H9 (cell line): ENCODE data around the gene WDR70. TPM values are rescaled to one million over a fixed set of nuclear protein-coding genes. Genes with fewer than 3 reads are reported as not detected.

ENCODE experiments used
- DNase-seq: peaks from one replicate; pipeline ENCODE4 v3.0.0-alpha.2; 2017
- H2AFZ ChIP-seq: one replicate; pipeline ENCODE4 v1.6.1; 2013; ENCODE audit warnings: mild to moderate bottlenecking, low read length, control low read depth, moderate library complexity
- H2AK5ac ChIP-seq: 2 replicates; pipeline ENCODE4 v1.6.1; 2013; ENCODE audit warnings: low read length, control low read depth, mixed read lengths; ENCODE audit not compliant: insufficient read length
- H2BK120ac ChIP-seq: one replicate; pipeline ENCODE4 v1.6.1; 2013; ENCODE audit warnings: low read depth, mild to moderate bottlenecking, low read length, control low read depth, inconsistent platforms; ENCODE audit not compliant: poor library complexity, severe bottlenecking
- H2BK12ac ChIP-seq: 2 replicates; pipeline ENCODE4 v1.6.1; 2013; ENCODE audit warnings: low read length, control low read depth, mixed read lengths, low read depth; ENCODE audit not compliant: insufficient read length
- H2BK15ac ChIP-seq: 2 replicates; pipeline ENCODE4 v1.6.1; 2013; ENCODE audit warnings: low read depth, low read length, control low read depth
- H2BK20ac ChIP-seq: one replicate; pipeline ENCODE4 v1.6.1; 2013; ENCODE audit warnings: low read depth, mild to moderate bottlenecking, low read length, control low read depth, inconsistent platforms; ENCODE audit not compliant: poor library complexity, severe bottlenecking
- H2BK5ac ChIP-seq: 2 replicates; pipeline ENCODE4 v1.6.1; 2013; ENCODE audit warnings: low read length, control low read depth, mixed read lengths; ENCODE audit not compliant: insufficient read length
- H3K14ac ChIP-seq: 2 replicates; pipeline ENCODE4 v1.6.1; 2013; ENCODE audit warnings: low read length, control low read depth; ENCODE audit not compliant: insufficient read depth
- H3K18ac ChIP-seq: 2 replicates; pipeline ENCODE4 v1.6.1; 2013; ENCODE audit warnings: low read depth, mild to moderate bottlenecking, mixed read lengths, low read length, control low read depth; ENCODE audit not compliant: insufficient read length
- H3K23ac ChIP-seq: 2 replicates; pipeline ENCODE4 v1.6.1; 2013; ENCODE audit warnings: low read length, control low read depth, mixed read lengths, low read depth; ENCODE audit not compliant: insufficient read length
- H3K23me2 ChIP-seq: 2 replicates; pipeline ENCODE4 v1.6.1; 2013; ENCODE audit warnings: low read depth, mild to moderate bottlenecking, mixed read lengths, low read length, control low read depth; ENCODE audit not compliant: insufficient read length, poor library complexity, severe bottlenecking
- H3K27ac ChIP-seq: 2 replicates; pipeline ENCODE4 v1.5.1; 2013; ENCODE audit warnings: low read length, control low read depth, mixed read lengths, low read depth; ENCODE audit not compliant: insufficient read length
- H3K27me3 ChIP-seq: 2 replicates; pipeline ENCODE4 v1.6.1; 2013; ENCODE audit warnings: low read length, control low read depth, inconsistent platforms; ENCODE audit not compliant: insufficient read depth
- H3K4ac ChIP-seq: 2 replicates; pipeline ENCODE4 v1.6.1; 2013; ENCODE audit warnings: low read depth, mild to moderate bottlenecking, control low read depth, inconsistent platforms, low read length, moderate library complexity
- H3K4me1 ChIP-seq: 2 replicates; pipeline ENCODE4 v1.6.1; 2013; ENCODE audit warnings: low read length, control low read depth, inconsistent platforms; ENCODE audit not compliant: insufficient read depth
- H3K4me2 ChIP-seq: 2 replicates; pipeline ENCODE4 v1.6.1; 2013; ENCODE audit warnings: low read length, control low read depth, mixed read lengths; ENCODE audit not compliant: insufficient read length, insufficient read depth
- H3K56ac ChIP-seq: 2 replicates; pipeline ENCODE4 v1.6.1; 2013; ENCODE audit warnings: low read depth, mild to moderate bottlenecking, mixed read lengths, low read length, control low read depth; ENCODE audit not compliant: insufficient read length
- H3K79me1 ChIP-seq: 2 replicates; pipeline ENCODE4 v1.6.1; 2013; ENCODE audit warnings: low read depth, mild to moderate bottlenecking, moderate library complexity, low read length, control low read depth, inconsistent platforms; ENCODE audit not compliant: insufficient read depth, poor library complexity, severe bottlenecking
- H3K79me2 ChIP-seq: 2 replicates; pipeline ENCODE4 v1.6.1; 2013; ENCODE audit warnings: low read length, control low read depth, inconsistent platforms; ENCODE audit not compliant: insufficient read depth
- H3K9ac ChIP-seq: 2 replicates; pipeline ENCODE4 v1.6.1; 2013; ENCODE audit warnings: low read length, control low read depth, mixed read lengths; ENCODE audit not compliant: insufficient read length; ENCODE audit errors: extremely low read depth
- H3K9me3 ChIP-seq: one replicate; pipeline ENCODE4 v1.6.1; 2013; ENCODE audit warnings: low read depth, low read length, inconsistent platforms; ENCODE audit not compliant: control insufficient read depth
- H3T11ph ChIP-seq: one replicate; pipeline ENCODE4 v1.6.1; 2013; ENCODE audit warnings: mild to moderate bottlenecking, low read length, control low read depth, inconsistent platforms
- H4K20me1 ChIP-seq: one replicate; pipeline ENCODE4 v1.6.1; 2013; ENCODE audit not compliant: control insufficient read depth, insufficient read length, insufficient read depth
- H4K5ac ChIP-seq: 2 replicates; pipeline ENCODE4 v1.6.1; 2013; ENCODE audit warnings: low read depth, mild to moderate bottlenecking, mixed read lengths, low read length, control low read depth; ENCODE audit not compliant: insufficient read length
- H4K8ac ChIP-seq: replicated peaks from 2 replicates; pipeline ENCODE4 v1.6.1; 2013; ENCODE audit warnings: low read length, control low read depth, mixed read lengths, low read depth; ENCODE audit not compliant: insufficient read length
- H4K91ac ChIP-seq: 2 replicates; pipeline ENCODE4 v1.6.1; 2013; ENCODE audit warnings: low read depth, mild to moderate bottlenecking, moderate library complexity, mixed read lengths, low read length, control low read depth; ENCODE audit not compliant: insufficient read length
- H3K27ac Mint-ChIP-seq, 3 experiments: 2 replicates in 2 of 3; 3 replicates in 1 of 3; pipeline ENCODE4 v1.8.0; 2020 to 2021; ENCODE audit warnings: mixed read lengths in 3 of 3, mild to moderate bottlenecking in 1 of 3, moderate library complexity in 1 of 3
- H3K27me3 Mint-ChIP-seq: 2 replicates; pipeline ENCODE4 v1.8.0; 2021; ENCODE audit warnings: low read depth, mild to moderate bottlenecking, moderate library complexity, mixed read lengths
- H3K36me3 Mint-ChIP-seq, 3 experiments: 2 replicates in 2 of 3; 3 replicates in 1 of 3; pipeline ENCODE4 v1.8.0; 2020 to 2021; ENCODE audit warnings: low read depth in 3 of 3, mixed read lengths in 3 of 3; ENCODE audit not compliant: insufficient read depth in 1 of 3
- H3K4me1 Mint-ChIP-seq, 2 experiments: 2 replicates each; pipeline ENCODE4 v1.8.0; 2020; ENCODE audit warnings: mixed read lengths in 2 of 2
- H3K4me3 Mint-ChIP-seq, 2 experiments: 2 replicates in 1 of 2; 3 replicates in 1 of 2; pipeline ENCODE4 v1.8.0; 2020 to 2021; ENCODE audit warnings: mild to moderate bottlenecking in 2 of 2, mixed read lengths in 2 of 2, moderate library complexity in 1 of 2
- H3K9me3 Mint-ChIP-seq, 2 experiments: 2 replicates in 1 of 2; 3 replicates in 1 of 2; pipeline ENCODE4 v1.8.0; 2020; ENCODE audit warnings: mild to moderate bottlenecking in 2 of 2, mixed read lengths in 2 of 2, moderate library complexity in 1 of 2
- WGBS: extraction: QIAGEN DNeasy Blood & Tissue Kit; methylation state at CpG from one replicate; pipeline ENCODE4 v1.1.7; 2013; ENCODE audit warnings: missing lambda C conversion rate, low lambda C conversion rate, mixed read lengths; ENCODE audit not compliant: insufficient read length; ENCODE audit errors: extremely low coverage; 5-methylcytosine and 5-hydroxymethylcytosine counted together
- total RNA-seq: library from RNA; stranded (reverse); gene quantifications from 2 replicates; pipeline ENCODE4 v1.2.1, GENCODE V29; 2021
- TF ChIP-seq, protein P1 (sequence below): fragments of 200-600 bp; sonication (generic); conservative IDR thresholded peaks from 3 replicates; pipeline ENCODE4 v1.8.0; 2021; ENCODE audit warnings: antibody characterized with exemption, mild to moderate bottlenecking

The WDR70 gene
- total RNA-seq, 1 experiment from 2014 or later = 38.1 TPM

DNA sequence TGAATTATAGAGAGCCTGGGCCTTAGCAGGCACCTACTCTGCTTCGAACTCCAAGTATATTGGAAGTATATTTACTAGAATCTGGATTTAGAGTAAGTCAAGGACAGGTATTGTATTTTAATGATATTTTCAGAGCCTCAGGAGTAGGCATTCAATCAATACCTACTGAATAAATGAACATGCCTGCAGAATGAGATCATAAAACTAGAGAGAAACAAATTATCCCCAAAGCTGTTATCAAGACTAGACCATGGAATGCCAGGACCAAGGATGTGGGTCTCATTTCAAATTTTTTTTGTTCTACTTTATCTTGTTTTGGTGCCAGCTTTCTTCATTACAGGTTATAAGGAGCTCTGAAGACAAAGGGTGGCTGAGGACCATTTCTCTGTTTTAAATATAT lies 394.7 kb downstream of the WDR70 start:
- Histone ChIP-seq H3K27ac (no peak overlapping the region), H3K9me3 (no peaks in the 10 kb centered on the region), H3T11ph (no peak overlapping the region), H3K9ac (no peak overlapping the region), H3K14ac (no peak overlapping the region), H4K5ac (no peak overlapping the region), H4K20me1 (no peaks in the 10 kb centered on the region), H3K18ac (no peak overlapping the region), H3K4me1 (no peaks in the 10 kb centered on the region), H3K56ac (no peak overlapping the region), H2BK12ac (no peak overlapping the region), H2BK15ac (no peak overlapping the region), H3K4me2 (no peak overlapping the region), H2BK120ac (no peak overlapping the region), H2AK5ac (no peak overlapping the region), H2BK20ac (no peak overlapping the region), H3K27me3 (no peaks in the 10 kb centered on the region), H3K23me2 (no peaks in the 10 kb centered on the region), H2AFZ (no peak overlapping the region), H2BK5ac (no peak overlapping the region), H4K8ac (no peak overlapping the region), H3K23ac (no peak overlapping the region), H3K79me2 (no peaks in the 10 kb centered on the region), H3K79me1 (no peaks in the 10 kb centered on the region), H4K91ac (no peak overlapping the region), H3K4ac (no peak overlapping the region)
- Mint-ChIP-seq H3K4me3 (no peak overlapping the region), H3K9me3 (peaks cover 15 to 16% of the 10 kb centered on the region in 2 experiments), H3K4me1 (peaks cover 0 to 2% of the 10 kb centered on the region in 2 experiments; a peak in 1 of 4 replicates), H3K36me3 (peaks cover 5 to 17% (median 11%) of the 10 kb centered on the region in 3 experiments), H3K27ac (no peak overlapping the region), H3K27me3 (no peaks in the 10 kb centered on the region; the same call in 1 of the 2 replicates)
- TF ChIP-seq, protein P1, sequence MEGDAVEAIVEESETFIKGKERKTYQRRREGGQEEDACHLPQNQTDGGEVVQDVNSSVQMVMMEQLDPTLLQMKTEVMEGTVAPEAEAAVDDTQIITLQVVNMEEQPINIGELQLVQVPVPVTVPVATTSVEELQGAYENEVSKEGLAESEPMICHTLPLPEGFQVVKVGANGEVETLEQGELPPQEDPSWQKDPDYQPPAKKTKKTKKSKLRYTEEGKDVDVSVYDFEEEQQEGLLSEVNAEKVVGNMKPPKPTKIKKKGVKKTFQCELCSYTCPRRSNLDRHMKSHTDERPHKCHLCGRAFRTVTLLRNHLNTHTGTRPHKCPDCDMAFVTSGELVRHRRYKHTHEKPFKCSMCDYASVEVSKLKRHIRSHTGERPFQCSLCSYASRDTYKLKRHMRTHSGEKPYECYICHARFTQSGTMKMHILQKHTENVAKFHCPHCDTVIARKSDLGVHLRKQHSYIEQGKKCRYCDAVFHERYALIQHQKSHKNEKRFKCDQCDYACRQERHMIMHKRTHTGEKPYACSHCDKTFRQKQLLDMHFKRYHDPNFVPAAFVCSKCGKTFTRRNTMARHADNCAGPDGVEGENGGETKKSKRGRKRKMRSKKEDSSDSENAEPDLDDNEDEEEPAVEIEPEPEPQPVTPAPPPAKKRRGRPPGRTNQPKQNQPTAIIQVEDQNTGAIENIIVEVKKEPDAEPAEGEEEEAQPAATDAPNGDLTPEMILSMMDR = no peak
- no peak for DNase-seq
- no CpG with 5 or more reads among the region's 1 CpG for WGBS
